HG03442 (cell line): ENCODE results near the gene CLDND2.

ENCODE experiments used
- ATAC-seq: cut with Tn5 transposase; IDR thresholded peaks from one replicate; pipeline ENCODE4 v1.9.1; 2021; ENCODE audit warnings: mild to moderate bottlenecking, moderate library complexity; ENCODE audit not compliant: unreplicated experiment

CLDND2 gene

GRCh38 chr19:51333836-51334460 is 34.9 kb downstream of the CLDND2 start:
- ATAC-seq: no peak

GRCh38 chr19:51331716-51332115 is 37.1 kb downstream of the CLDND2 start:
- no peak for ATAC-seq

GRCh38 chr19:51331193-51331592 is 37.6 kb downstream of the CLDND2 start:
- no peak for ATAC-seq

- ATAC-seq: no peak
These were observed 38.4 kb downstream of the CLDND2 start for GRCh38 chr19:51330366-51330765.

- no peak for ATAC-seq
These were observed 39.4 kb downstream of the CLDND2 start for GRCh38 chr19:51329411-51329810.

GRCh38 chr19:51327066-51328001 is 41.5 kb downstream of the CLDND2 start:
- no peak for ATAC-seq

GRCh38 chr19:51326216-51327065 is 42.4 kb downstream of the CLDND2 start:
- ATAC-seq: no peak

GRCh38 chr19:51325161-51325976 is 43.4 kb downstream of the CLDND2 start:
- no peak for ATAC-seq

GRCh38 chr19:51324167-51324481 is 44.7 kb downstream of the CLDND2 start:
- ATAC-seq: no peak

GRCh38 chr19:51323481-51324166 is 45.2 kb downstream of the CLDND2 start:
- no peak for ATAC-seq

GRCh38 chr19:51321799-51322198 is 47.0 kb downstream of the CLDND2 start:
- ATAC-seq: no peak

- ATAC-seq: no peak
These were observed 48.5 kb downstream of the CLDND2 start for GRCh38 chr19:51320280-51320657.

- ATAC-seq: no peak
These were observed 49.0 kb downstream of the CLDND2 start for GRCh38 chr19:51319649-51320279.

- no peak for ATAC-seq
These were observed 49.8 kb downstream of the CLDND2 start for GRCh38 chr19:51318687-51319648.

- no peak for ATAC-seq
These were observed 50.8 kb downstream of the CLDND2 start for GRCh38 chr19:51317968-51318367.

GRCh38 chr19:51317376-51317775 is 51.4 kb downstream of the CLDND2 start:
- ATAC-seq: no peak
